Measurements from ENCODE around the gene CCDC172.

GRCh38 chr10:116281775-116282174 is 42.5 kb upstream of the CCDC172 start:
- TF ChIP-seq CTCF (IDR thresholded peaks at IDR 0.05) (no peak), POLR2A (IDR thresholded peaks at IDR 0.05) (no peak), EP300 (IDR thresholded peaks at IDR 0.05) (no peak)

All from tibial nerve (tissue), 4 donors.